Keratinocyte (primary cell): Measurements from ENCODE around the gene ODAD3.

Source experiments
- CTCF ChIP-seq, 3 experiments: IDR thresholded peaks in 1 of 3; conservative IDR thresholded peaks in 1 of 3; optimal IDR thresholded peaks in 1 of 3; 2 replicates in 2 of 3; 3 replicates in 1 of 3; pipeline versions ENCODE3 to v1.5.1; 2011; ENCODE audit warnings: low read length in 3 of 3, mild to moderate bottlenecking in 3 of 3, moderate library complexity in 2 of 3, control low read depth in 1 of 3, inconsistent platforms in 1 of 3; ENCODE audit not compliant: insufficient read depth in 2 of 3; ENCODE audit errors: extremely low read depth in 1 of 3
- EZH2 ChIP-seq: IDR thresholded peaks from one replicate; pipeline ENCODE4 v1.6.1; 2012; ENCODE audit warnings: inconsistent platforms, mild to moderate bottlenecking, low read length, moderate library complexity

DNA sequence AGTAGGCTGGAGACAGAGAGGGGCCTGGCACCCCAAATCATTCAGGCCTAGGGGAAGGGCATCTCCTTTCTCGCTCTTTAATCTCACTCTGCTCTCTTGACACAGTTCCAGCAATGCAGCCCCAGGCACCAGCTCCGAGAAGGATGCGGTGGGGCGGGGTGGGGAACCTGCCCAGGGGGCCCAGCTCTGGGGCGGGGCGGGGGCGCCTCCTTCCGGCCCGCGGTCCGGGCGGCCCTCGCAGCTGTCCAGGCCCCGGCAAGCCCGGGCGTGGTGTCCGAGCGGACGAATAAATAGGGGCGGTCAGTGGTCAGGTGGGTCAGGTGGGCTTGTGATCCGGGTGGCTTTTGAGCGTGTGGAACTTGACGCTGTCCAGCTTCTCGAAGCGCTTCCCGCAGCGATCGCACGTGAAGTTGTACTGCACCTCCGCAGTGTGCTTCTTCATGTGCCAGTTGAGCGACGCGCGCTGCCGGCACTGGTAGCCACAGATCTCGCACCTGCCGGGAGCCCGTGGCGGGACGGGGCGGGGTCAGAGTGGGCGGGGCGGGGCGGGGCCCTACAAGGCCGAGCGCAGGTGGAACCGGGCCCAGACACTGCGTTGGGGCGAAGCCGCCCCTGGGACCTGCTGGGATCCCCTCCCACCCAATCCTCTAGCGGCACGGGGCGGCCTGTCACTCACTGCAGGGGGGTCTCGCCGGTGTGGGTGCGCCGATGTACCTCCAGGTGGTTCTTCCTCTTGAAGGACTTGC lies 48.6 kb upstream of the ODAD3 start:
- TF ChIP-seq CTCF (optimal IDR thresholded peaks at IDR 0.05 in 1 of 3, IDR thresholded peaks at IDR 0.05 in 1 of 3, conservative IDR thresholded peaks at IDR 0.05 in 1 of 3; ENCODE audit: extremely low read depth in 1 of 3, insufficient read depth in 2 of 3, low read length in 3 of 3), result no peak
- no peak for TF ChIP-seq EZH2
